Measurements from ENCODE around the gene CSHL1.

CSHL1 gene

GRCh38 chr17:63930951-63931575, 20.0 kb upstream of the CSHL1 start:
- TF ChIP-seq CTCF (IDR thresholded peaks at IDR 0.05) (no peak), ZFX (IDR thresholded peaks at IDR 0.05; ENCODE audit: borderline replicate concordance) (no peak)
- H3K27ac ChIP-seq: no peak overlapping the region

GRCh38 chr17:63929860-63930766, 19.1 kb upstream of the CSHL1 start:
- no peak overlapping the region for H3K27ac ChIP-seq

GRCh38 chr17:63928966-63929695, 18.1 kb upstream of the CSHL1 start:
- no peak overlapping the region for H3K27ac ChIP-seq
- no peak for TF ChIP-seq CTCF (IDR thresholded peaks at IDR 0.05)
- TF ChIP-seq ZFX (IDR thresholded peaks at IDR 0.05; ENCODE audit: borderline replicate concordance): no peak

More at GRCh38 chr17:63929860-63930766, 19.1 kb upstream of the CSHL1 start:
- TF ChIP-seq CTCF (IDR thresholded peaks at IDR 0.05) (no peak), ZFX (IDR thresholded peaks at IDR 0.05; ENCODE audit: borderline replicate concordance) (no peak)

GRCh38 chr17:63928172-63928666, 17.2 kb upstream of the CSHL1 start:
- H3K27ac ChIP-seq: no peak overlapping the region
- TF ChIP-seq ZFX (IDR thresholded peaks at IDR 0.05; ENCODE audit: borderline replicate concordance) (no peak), CTCF (IDR thresholded peaks at IDR 0.05) (no peak)

- TF ChIP-seq ZFX (IDR thresholded peaks at IDR 0.05; ENCODE audit: borderline replicate concordance) (no peak), CTCF (IDR thresholded peaks at IDR 0.05) (no peak)
These were observed 16.6 kb upstream of the CSHL1 start for GRCh38 chr17:63927464-63928171.

GRCh38 chr17:63926164-63926563, 15.1 kb upstream of the CSHL1 start:
- no peak for TF ChIP-seq CTCF (IDR thresholded peaks at IDR 0.05)
- no peak for TF ChIP-seq ZFX (IDR thresholded peaks at IDR 0.05; ENCODE audit: borderline replicate concordance)
- no peak overlapping the region for H3K27ac ChIP-seq

More at GRCh38 chr17:63927464-63928171, 16.6 kb upstream of the CSHL1 start:
- no peak overlapping the region for H3K27ac ChIP-seq
